Suprapubic skin (tissue), 4 donors: ENCODE data around the gene PTS.

Experiments
- CTCF ChIP-seq, 2 donors: fragments of 200-600 bp in 1 of 2; fragments of 450-650 bp in 1 of 2; sonication (generic) in 1 of 2; IDR thresholded peaks; one replicate each; pipeline ENCODE4 v1.5.1; 2016 to 2019; ENCODE audit warnings: antibody characterized with exemption in 2 of 2, mild to moderate bottlenecking in 1 of 2, moderate library complexity in 1 of 2
- EP300 ChIP-seq: sonication (generic); formaldehyde crosslinking; IDR thresholded peaks from one replicate; pipeline ENCODE4 v1.6.1; 2017; ENCODE audit warnings: antibody characterized with exemption
- POLR2A ChIP-seq, 2 donors: fragments of 450-650 bp; IDR thresholded peaks; one replicate each; pipeline ENCODE4 v1.6.1; 2017; ENCODE audit warnings: antibody characterized with exemption in 2 of 2, mild to moderate bottlenecking in 2 of 2, moderate library complexity in 2 of 2
- POLR2AphosphoS5 ChIP-seq, 3 donors: sonication (generic); formaldehyde crosslinking; IDR thresholded peaks; one replicate each; pipeline ENCODE4 v1.6.1; 2017; ENCODE audit warnings: antibody characterized with exemption in 3 of 3

DNA sequence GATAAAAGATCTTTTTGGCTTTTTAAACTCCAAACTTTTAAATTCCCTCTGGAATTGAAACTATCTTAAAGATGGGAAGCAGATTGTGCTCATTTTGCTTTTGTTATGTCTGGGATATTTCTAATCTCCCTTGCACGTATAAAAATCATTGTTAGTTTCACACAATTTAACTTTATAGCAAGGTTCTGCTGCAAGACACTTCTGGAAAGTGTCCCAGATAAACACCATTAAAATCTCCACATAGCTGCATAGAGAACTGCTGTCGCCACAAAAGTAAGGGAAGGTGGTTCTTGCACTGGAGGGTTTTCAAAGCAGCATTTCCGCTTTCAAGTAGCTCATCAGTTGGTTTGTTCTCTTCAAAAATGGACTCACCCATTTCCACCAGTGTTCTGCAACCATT lies 11.8 kb downstream of the PTS start:
- TF ChIP-seq POLR2A (IDR thresholded peaks at IDR 0.05): no peak
- no peak for TF ChIP-seq CTCF (IDR thresholded peaks at IDR 0.05)
- TF ChIP-seq POLR2AphosphoS5 (IDR thresholded peaks at IDR 0.05): no peak
- TF ChIP-seq EP300: no peak
